ENCODE data around the gene CMC2. TPM values are rescaled to one million over a fixed set of nuclear protein-coding genes. Genes with fewer than 3 reads are reported as not detected.

The CMC2 gene
- total and polyA plus RNA-seq, 9 of the 15 experiments (the other 6 are each of a cell fraction or from before 2014, with no cell fraction given), result 122 to 501 (median 172) TPM

DNA sequence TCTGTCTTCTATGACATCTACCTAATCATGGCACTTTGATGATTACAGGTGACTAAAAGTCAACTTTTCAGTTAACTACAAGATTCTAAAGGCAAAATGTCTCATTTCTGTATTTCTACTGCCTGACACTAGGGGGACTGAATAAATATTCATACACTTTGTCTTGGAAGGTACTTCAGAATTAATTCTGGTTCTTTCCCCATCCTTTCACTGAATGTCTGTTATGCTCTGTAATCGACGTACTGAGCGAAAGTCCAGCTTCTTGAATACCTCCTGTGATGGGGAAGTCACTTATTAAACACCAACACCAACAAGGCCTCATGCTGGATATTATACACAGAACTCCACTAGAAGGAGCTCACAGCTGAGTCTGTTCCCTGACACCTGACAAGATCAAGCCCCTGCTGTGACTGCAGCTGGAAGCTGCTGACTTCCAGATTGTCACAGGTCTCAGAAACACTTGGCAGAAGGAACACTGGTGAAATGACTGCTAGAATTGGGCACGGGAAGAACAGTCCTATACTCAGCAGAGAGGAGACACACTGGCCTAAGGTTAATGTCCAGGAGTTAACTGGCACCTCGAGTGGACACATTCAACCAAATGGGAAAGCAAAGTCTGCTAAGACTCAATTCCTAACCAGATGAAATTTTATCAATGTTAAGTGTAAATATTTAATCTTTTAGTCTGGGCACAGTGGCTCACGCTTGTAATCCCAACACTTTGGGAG lies 31.9 kb downstream of the CMC2 start (continued):
- TF ChIP-seq JUN (IDR thresholded peaks at IDR 0.05; ENCODE audit: borderline replicate concordance, low read depth, low read length) (no peak), JUN (CRISPR knock-in tag; IDR thresholded peaks at IDR 0.05; ENCODE audit: borderline replicate concordance) (no peak), ZFP1 (CRISPR knock-in tag; IDR thresholded peaks at IDR 0.05) (no peak), RAD21 (CRISPR knock-in tag; conservative IDR thresholded peaks at IDR 0.05 in 1 of 2, IDR thresholded peaks at IDR 0.05 in 1 of 2) (peak in 1 of 2 experiments; percentile 31; a peak in 1 of 4 replicates), STAT5B (CRISPR knock-in tag; IDR thresholded peaks at IDR 0.05) (no peak), ZNF766 (CRISPR knock-in tag; conservative IDR thresholded peaks at IDR 0.05) (no peak)
- TF ChIP-seq, protein P1, sequence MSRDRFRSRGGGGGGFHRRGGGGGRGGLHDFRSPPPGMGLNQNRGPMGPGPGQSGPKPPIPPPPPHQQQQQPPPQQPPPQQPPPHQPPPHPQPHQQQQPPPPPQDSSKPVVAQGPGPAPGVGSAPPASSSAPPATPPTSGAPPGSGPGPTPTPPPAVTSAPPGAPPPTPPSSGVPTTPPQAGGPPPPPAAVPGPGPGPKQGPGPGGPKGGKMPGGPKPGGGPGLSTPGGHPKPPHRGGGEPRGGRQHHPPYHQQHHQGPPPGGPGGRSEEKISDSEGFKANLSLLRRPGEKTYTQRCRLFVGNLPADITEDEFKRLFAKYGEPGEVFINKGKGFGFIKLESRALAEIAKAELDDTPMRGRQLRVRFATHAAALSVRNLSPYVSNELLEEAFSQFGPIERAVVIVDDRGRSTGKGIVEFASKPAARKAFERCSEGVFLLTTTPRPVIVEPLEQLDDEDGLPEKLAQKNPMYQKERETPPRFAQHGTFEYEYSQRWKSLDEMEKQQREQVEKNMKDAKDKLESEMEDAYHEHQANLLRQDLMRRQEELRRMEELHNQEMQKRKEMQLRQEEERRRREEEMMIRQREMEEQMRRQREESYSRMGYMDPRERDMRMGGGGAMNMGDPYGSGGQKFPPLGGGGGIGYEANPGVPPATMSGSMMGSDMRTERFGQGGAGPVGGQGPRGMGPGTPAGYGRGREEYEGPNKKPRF (IDR thresholded peaks at IDR 0.05; ENCODE audit: low read depth, low read length), result no peak
- TF ChIP-seq, protein P2, sequence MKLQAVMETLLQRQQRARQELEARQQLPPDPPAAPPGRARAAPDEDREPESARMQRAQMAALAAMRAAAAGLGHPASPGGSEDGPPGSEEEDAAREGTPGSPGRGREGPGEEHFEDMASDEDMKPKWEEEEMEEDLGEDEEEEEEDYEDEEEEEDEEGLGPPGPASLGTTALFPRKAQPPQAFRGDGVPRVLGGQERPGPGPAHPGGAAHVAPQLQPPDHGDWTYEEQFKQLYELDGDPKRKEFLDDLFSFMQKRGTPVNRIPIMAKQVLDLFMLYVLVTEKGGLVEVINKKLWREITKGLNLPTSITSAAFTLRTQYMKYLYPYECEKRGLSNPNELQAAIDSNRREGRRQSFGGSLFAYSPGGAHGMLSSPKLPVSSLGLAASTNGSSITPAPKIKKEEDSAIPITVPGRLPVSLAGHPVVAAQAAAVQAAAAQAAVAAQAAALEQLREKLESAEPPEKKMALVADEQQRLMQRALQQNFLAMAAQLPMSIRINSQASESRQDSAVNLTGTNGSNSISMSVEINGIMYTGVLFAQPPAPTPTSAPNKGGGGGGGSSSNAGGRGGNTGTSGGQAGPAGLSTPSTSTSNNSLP (IDR thresholded peaks at IDR 0.05; ENCODE audit: borderline replicate concordance, low read depth, low read length), result peak; percentile 39; the same call in 1 of the 2 replicates
